Activated T-helper 1 cell treated with Interleukin-2 at 50 U/mL for 16 hours (primary cell): Measurements from ENCODE around the gene UCK2.

Experiments
- DNase-seq: peaks from one replicate; pipeline ENCODE4 v3.0.0-alpha.2; 2020; ENCODE audit warnings: low read depth

Gene UCK2

DNA sequence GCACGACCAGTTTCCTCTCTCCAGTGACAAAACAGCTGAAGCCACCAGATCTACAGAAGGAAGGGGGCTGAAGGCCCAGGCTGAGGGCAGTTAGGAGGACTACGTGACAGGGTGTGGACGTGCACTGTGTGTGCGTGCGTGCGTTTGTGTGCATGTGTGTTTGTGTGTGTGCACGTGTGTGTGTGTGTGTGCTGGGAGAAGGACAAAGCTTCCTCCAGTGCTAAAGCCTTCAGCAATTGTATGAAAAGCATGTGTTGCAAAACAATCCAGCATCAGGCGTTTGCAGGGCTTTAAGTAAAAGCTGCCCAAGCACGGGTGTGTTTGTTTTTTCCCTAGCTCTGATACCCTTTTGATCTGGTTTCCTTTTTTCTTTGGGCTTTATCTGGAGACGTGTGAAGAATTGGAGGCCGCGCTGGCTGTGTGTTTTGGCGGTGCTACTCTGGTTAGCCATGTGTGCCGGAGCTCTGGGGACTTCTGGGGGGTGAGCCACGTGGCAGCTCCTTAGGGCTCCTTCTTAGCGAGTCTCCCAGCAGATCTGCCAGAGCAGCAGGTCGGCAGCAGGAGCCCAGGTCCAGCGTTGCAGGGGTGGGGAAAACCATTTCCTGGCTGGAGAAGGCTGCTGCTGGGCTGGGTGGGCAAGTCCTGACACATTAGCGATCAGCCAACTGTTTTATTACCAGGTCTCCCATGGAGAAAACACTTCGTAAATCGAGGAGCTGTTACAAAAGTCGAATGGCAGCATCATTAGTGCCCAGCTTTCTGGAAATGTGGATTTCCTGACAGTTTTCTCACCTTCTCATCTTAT lies 73.4 kb downstream of the UCK2 start:
- DNase-seq, result no peak

DNA sequence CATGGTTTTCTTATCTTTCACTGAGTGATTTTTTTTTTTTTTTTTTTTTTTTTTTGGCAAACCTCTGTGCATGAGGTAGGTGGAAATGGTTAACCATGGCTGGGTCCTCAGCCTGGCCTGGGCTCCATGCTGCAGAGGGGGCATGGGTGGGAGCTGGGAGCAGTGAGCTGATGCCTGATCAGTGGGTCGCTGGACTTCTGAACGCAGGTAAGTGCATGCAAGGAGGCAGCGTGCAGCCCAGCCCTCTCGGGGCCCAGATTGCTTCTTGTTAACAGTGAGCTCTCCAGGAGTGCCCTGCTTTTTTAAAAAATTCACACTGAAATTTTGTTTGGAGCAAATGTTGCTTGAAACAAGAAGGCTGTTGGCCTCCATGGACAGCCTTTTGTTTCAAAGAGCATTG lies 75.2 kb downstream of the UCK2 start:
- DNase-seq, result no peak

DNA sequence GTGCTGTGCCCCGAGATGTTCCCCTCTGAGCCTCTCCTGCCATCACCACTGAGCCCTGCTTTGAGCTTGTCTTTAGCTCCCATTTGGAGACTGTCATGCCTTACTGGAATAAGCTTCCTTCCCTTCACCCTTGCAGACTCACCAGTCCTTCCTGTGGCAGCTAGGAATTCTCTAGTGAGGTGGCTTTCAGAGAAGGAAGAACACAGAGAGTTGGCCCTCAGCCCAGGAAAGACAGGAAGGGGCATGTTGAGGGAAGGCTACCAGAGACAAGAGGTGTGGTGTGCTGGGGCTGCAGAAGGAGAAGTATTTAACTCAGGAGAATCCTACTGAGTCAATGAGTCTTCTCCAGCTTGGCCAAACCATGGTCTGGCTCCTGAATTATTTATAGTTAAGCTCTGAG lies 76.3 kb downstream of the UCK2 start:
- DNase-seq, result no peak

DNA sequence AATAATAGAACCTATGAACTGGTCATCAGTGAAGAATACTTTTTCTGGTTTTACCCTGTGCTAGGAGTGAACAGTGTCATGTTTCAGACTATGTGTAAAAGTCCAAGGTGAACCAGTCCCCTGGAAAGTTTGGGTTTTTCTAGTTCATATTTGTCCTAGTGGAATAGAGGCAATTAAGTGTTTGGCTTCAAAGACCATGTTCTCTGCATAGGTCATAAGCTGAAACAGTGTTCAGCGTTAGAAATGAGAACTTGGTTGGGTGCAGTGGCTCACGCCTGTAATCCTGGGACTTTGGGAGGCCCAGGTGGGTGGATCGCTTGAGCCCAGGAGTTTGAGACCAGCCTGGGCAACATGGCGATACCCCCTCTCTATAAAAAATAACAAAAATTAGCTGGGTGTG lies 77.5 kb downstream of the UCK2 start:
- no peak for DNase-seq

DNA sequence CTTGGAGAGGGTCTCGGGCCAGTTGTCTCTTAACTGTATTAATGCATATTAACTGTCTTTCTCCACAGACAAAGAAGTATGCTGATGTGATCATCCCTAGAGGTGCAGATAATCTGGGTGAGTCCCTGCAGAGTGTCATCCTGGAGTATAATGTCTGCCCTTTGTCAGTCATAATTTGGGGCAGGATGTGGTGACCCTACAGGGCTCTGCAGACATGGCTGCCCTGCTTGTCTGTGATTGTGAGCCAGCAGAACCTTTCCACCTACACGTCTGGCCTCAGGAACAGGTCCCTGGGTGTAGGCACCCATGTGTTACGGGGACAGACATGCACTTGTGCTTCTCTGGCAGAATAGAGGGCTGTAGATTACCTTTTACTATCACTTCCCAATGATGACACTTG lies 78.4 kb downstream of the UCK2 start:
- no peak for DNase-seq

DNA sequence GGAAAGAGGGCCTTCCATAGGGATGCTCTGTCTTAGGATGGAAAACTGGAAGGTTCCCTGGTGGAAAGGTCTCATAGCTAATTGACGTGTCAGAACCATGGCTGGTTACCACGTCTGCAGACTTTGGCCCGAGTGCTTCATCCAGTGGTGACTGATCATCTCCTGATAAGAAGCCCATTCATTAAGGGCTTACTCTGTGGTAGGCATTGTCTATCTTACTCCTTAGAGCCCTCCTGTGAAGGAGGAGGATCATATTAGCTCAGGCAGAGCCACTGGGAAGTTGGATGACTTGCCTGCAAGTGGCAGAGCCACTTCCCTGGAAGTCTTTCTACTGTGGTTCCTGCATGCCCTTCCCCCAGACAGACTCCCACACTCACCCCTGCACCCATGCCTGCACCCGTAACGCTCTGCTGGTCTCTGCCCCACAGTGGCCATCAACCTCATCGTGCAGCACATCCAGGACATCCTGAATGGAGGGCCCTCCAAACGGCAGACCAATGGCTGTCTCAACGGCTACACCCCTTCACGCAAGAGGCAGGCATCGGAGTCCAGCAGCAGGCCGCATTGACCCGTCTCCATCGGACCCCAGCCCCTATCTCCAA lies 79.9 kb downstream of the UCK2 start:
- DNase-seq, result no peak

DNA sequence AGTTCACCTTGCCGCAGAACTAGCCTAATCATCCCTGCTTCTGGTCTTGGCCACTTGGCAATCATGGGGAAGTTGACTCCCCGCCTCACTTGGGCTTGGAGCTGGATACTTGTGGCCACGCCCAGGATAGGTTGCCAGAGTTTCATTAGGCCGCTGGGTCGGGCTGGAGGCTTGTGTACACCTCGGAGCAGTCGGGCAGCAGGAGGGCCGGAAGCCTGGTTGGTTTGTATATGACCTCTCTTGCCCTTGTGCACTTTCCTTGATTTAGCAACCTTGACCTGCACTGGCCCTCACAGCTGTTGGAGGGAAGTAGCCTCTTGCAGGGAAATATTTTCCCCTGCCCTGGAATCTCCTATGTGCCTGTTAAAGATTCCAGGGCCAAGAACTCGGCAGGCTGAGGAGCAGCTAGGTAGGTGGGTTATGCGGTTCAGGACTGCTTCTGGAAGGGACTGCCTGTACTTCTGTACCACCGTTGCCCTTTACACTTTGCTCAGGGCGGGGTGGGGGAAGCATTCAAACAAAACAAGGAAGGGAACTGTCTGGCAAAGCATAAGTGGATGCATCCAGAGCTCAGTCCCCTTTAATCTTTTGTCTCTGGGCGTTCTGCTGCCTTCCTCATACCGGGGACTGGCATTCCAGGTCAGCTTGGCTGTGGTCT lies 83.5 kb downstream of the UCK2 start:
- no peak for DNase-seq

DNA sequence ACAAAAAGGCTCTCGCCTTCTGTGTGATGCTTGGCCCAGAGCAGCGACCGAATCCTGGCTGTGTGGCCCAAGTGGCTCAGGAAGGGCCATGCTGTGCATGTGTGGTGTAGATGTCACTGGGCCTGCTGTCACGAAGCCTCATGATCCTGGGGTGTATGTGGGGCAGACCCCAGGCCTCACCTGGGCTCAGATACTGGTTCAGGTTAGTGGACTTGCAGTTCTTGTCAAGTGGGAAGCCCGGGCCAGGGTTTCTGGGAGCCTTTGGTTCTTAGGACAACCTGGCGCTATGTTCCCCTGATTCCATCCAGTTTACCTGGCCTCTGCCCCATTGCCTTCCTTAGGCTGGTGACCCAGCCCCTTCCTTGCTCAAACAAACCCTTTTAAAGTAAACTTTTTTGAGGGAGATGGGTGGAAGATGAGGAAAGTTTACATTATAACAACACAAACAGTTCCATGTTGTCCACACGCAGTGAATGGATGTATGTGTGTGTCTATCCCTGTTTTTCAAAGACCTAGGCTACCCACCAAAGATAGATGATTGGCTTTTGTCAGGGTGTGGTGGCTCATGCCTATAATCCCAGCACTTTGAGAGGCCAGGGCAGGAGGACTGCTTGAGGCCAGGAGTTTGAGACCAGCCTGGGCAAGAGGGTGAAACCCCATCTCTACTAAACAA lies 84.3 kb downstream of the UCK2 start:
- DNase-seq, result no peak

DNA sequence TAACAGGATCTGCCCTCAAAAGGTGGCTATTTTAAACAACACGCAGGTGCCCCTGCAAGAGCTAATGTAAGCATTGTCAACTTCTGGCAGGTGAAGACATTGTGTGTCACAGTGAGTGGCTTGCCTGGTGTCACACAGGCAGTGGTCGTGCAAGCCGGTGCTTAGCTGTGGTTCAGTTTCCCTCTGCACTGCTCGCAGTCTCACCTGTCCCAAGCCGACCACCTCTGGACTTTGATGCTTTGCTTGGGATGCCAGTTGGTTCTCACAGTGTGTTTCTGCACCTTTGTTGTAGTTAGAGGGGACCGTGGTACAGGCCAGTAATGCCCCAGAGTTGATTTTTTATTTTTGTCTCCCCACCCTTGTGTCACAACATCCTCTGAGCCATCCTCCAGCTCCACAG lies 85.2 kb downstream of the UCK2 start:
- no peak for DNase-seq

DNA sequence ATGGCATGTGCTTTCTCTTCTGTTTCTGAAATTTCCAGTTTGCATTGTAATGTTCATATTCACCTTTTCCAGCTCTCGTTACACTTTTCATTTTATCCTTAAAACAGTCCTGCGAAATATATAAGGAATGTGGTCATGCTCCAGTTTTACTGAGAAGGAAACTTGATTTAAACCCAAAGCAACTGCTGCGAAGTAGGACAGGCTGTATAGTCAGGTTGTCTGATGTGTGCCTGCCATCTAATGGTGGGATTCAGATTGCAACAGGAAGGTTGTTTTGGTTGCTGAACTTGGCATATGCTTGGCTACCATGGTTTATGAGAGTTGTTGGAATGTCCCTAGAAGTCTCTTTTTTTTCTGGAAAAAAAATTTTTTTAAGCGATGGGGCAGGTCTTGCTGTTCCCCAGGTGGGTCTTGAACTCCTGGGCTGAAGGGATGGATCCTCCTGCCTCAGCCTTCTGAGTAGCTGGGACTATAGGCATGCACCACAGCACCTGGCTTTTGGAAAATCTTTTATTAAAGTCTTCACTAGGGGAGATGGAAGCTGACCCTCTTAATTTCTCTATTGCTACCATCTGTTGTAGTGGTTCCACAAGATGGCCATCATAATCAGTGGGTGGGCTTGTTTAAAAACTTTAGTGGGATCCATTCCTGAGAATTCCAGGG lies 86.9 kb downstream of the UCK2 start:
- DNase-seq, result peak; percentile 18

DNA sequence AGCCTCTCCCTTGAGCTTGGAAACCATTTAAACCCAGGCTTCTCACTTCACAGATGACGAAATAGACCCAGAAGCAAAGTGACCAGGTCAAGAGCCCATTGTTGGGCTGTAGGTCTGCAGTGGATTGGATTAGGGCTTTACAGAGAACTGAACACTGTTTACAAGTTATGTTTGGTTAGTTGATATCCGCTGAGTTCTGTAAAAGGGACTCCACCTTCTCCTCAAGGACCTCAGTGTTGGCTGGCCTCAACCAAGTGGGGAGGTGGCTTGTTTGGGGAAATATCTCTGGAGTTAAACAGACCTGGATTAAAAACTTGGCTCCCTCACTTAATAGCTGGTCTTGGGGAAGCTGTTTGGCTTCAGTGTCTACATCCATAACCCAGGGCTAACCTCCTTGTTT lies 88.1 kb downstream of the UCK2 start:
- DNase-seq, result no peak

DNA sequence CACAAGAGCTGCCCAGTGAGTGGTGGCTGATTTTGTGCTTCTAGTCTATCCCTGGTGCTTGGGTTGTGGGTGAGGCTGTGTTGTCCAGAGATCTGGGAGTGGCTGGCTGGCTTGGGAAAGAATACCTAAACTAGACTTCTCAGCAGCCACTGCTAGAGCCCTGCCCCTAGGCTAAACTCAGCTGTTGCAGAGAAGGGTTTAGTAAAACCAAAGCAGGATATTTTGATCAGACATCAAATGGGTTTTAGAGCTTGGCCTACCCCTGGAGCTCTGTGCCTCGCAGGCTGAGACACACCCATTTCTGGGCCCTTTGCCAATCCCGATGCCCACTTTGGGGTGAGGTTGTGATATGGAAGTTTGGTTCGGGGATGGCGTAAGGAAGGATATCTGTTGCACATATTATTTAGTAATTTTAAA lies 88.5 kb downstream of the UCK2 start:
- DNase-seq, result no peak

DNA sequence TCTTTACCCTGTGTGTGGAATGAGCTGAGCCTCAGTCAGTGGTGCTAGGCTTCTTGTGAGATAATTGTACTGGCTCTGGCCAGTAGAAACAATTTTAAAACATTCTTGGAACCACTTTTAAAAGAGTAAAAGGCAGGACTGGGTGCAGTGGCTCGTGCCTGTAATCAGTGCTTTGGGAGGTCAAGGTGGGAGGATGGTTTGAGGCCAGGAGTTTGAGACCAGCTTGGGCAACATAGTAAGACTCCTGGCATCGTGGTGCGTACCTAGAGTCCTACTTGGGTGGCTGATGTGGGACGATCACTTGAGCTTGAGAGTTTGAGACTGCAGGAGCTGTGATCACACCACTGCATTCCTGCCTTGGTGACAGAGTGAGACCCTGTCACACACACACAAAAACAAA lies 89.8 kb downstream of the UCK2 start:
- DNase-seq, result no peak

DNA sequence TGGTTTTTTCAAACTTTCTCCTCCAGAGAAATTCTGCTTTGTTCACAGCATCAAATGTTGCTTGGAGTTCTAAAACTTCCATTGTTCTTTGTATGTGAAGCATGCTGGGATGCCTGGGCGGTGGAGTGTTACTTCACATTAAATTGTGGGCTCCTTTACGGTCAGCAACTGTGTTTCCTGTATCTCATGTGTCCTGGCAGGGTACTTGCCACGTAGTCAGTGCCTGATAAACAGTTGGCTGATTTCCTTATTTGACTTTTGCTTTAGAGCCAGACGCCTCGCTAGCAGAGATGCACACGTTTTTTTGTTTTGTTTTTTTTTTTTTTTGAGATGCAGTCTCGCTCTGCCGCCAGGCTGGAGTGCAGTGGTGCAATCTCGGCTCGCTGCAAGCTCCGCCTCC lies 96.7 kb downstream of the UCK2 start:
- DNase-seq, result no peak

DNA sequence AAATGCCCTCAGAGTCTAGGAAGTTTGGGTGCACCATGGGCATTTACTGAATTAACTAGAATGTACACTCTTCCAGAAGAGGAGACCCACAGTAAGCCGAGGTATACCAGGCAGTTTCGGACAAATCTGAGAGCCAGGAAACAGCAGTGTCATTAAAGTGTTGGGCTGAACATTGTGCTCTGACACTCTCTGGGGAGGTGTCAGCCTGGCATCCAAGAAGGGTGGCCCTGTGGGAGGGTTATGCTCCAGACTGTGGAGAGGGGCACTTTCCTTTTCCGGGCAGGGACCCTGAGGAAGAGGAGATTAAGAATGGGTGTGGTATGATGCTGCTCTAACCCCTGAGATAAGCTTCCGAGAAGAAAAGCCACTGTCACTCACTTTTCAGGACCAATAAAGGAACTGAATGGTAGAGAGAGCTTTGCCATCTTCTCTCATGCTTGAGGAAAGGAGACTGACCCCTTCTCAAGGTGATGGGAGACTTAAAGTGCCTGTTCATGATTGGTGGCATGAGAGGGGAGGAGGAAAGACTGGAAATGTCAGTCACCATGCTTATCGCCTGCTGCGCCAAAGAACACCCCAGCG lies 98.2 kb downstream of the UCK2 start:
- no peak for DNase-seq

DNA sequence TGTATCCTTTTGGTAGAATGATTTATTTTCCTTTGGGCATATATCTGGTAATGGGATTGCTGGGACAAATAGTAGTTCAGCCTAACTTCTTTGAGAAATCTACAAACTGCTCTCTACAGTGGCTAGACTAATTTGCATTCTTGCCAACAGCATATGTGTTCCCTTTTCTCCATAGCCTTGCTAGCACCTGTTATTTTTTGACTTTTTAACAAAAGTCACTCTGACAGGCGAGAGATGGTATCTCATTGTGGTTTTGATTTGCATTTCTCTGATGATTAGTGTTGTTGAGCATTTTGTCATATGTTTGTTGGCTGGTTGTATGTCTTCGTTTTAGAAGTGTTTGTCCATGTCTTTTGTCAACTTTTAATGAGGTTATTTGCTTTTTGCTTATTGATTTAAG lies 99.8 kb downstream of the UCK2 start:
- no peak for DNase-seq

DNA sequence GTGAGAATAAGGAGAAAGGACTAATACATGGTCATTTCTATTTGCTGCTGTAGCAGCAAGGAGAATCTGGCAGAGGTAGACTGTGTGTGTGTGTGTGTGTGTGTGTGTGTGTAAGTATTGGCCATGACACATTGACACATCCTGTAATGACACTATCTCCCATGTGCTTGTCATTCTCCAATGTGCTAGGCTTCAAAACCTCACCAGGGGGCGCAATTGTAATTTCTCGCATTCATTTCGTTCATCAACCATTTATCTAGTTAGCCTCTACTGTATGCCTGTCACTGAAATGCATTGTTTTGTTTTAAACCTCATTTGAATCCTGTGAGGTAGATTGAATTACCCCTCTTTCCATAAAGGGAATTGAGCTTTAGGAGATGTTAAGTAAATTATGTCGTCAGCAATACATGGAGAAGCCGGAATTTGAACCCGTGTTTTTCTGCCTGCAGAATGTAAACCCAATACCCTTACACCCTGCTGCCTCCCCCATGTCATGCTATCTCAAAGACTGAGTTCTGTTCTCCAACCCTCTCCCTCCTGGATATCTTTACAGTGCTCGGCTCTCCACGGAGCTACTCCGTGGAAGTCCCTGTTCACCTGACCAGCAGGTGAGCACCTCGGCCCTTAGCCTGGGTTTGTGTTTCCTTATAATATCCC lies 100.8 kb downstream of the UCK2 start:
- DNase-seq, result no peak

DNA sequence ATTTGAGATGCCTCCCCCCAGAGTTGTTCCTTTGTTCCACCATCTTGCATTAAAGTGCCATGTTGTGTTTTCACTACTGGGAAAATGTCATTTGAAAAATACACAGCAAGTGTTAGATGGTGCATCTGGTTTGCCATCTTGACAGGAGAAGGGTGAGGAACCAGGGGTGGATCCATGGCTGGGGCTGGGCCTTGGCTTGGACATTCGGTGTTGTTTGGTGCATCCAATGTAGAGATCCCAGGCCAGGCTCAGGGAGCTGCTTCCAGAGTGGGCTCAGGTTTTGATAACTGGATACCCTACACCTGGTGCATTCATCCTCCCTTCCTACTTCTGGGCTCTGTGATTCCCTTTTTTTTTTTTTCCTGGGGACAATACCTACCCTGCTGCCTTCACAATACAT lies 103.5 kb downstream of the UCK2 start:
- DNase-seq, result no peak

DNA sequence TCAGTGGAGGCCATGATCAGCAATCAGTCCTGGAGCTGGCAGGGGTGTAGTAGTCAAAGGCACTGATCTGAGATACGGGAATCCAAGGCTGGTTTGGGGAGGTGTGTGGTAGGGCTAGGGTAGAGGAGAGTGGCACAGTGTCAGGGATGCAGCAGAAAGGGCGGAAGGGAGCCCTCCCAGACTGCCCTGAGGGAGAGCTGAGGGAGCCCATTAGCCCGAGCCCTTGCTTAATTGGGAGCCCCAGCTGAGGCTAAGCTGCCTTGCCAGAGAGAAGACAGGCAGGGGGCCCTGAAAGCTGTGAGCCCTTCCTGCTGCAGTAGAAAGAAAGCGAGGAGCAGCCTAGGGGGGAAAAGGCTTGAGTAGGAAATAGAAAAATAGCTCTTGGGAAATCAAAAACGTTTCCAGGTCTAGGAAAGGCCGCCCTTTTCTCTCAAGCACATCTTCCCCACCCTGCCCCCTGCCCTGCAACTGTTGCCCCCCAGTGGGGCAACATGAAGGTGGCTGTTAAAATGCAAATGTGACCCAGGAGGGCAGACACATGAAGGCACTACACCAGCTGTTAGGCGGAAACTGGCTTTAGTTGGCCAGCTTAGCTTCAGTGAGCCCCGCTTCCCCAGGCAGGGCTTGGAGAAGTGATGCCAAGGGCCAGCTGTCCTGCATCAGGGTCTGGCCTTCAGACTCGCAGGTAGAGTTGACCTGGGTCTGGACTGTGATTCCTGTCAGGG lies 106.2 kb downstream of the UCK2 start:
- no peak for DNase-seq

DNA sequence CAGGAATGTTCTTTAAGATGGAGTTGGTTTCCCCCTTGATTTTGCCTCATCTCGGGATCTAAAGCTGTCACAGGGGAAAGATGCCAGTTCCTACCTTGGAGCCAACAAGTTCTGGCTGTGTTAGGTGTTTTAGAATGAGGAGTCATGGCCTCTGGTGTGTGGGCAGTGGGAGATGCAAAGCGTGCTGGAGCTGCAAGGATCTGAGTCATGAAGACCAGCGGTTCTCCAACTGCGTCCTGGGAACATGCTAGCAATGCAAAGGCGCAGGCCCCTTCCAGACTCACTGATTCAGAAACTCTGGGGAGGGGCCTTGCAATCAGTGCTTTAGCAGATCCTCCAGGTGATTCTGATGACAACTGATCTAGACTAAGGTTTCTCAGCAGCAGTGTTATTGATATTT lies 109.1 kb downstream of the UCK2 start:
- no peak for DNase-seq

DNA sequence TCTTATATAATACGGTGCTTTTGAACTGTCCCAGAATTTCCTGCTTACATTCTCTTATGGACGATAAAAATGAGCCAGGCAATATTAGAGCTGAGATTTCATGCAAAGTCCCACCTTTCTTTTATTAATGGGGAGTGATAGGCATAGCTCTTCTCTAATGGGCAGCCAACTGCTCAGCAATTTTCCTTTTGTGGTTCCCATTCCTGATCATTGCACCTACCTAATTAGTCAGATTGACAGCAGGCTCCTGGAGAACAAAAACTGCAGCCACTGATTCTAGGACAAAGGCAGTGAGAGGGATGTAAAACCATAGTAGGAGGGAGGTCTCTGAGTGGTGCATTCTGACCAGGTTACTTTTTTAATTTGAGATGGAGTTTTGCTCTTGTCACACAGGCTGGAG lies 110.4 kb downstream of the UCK2 start:
- no peak for DNase-seq
